Stimulated activated CD4-positive, alpha-beta T cell treated with anti-CD3 and anti-CD28 coated beads, Interleukin-1b, Interleukin-23, amount 100 ng/mL, for 4 hours (primary cell): Measurements from ENCODE around the gene DDX49.
"Not testable (repeated sequence)": the region's sequence is repeated elsewhere in the genome, so short reads cannot be mapped to it uniquely, and the experiment has no call there.

Experiments
- DNase-seq, 2 donors: peaks; one replicate each; pipeline ENCODE4 v3.0.0-alpha.2; 2020; ENCODE audit warnings: low read depth in 2 of 2

The DDX49 gene

GRCh38 chr19:18941628-18942354, 22.3 kb downstream of the DDX49 start:
- DNase-seq = no peak

GRCh38 chr19:18942692-18943091, 23.2 kb downstream of the DDX49 start:
- DNase-seq = no peak

GRCh38 chr19:18943465-18943864, 23.9 kb downstream of the DDX49 start:
- DNase-seq = no peak

- no peak for DNase-seq
Measured at GRCh38 chr19:18945297-18945696, 25.8 kb downstream of the DDX49 start.

- no peak for DNase-seq
Measured at GRCh38 chr19:18946335-18946734, 26.8 kb downstream of the DDX49 start.

GRCh38 chr19:18946918-18947317, 27.4 kb downstream of the DDX49 start:
- no peak for DNase-seq

- no peak for DNase-seq
Measured at GRCh38 chr19:18948075-18948975, 28.8 kb downstream of the DDX49 start.

GRCh38 chr19:18948976-18949356, 29.5 kb downstream of the DDX49 start:
- no peak for DNase-seq

- no peak for DNase-seq
Measured at GRCh38 chr19:18949858-18950257, 30.3 kb downstream of the DDX49 start.

GRCh38 chr19:18951721-18952281, 32.3 kb downstream of the DDX49 start:
- DNase-seq = no peak

- DNase-seq = not testable (repeated sequence)
Measured at GRCh38 chr19:18952364-18953003, 33.0 kb downstream of the DDX49 start.

- DNase-seq = no peak
Measured at GRCh38 chr19:18954094-18954493, 34.6 kb downstream of the DDX49 start.

GRCh38 chr19:18955042-18955441, 35.5 kb downstream of the DDX49 start:
- DNase-seq = no peak

GRCh38 chr19:18960370-18960769, 40.9 kb downstream of the DDX49 start:
- DNase-seq = no peak

GRCh38 chr19:18961767-18962620, 42.5 kb downstream of the DDX49 start:
- DNase-seq = no peak

GRCh38 chr19:18964121-18964520, 44.6 kb downstream of the DDX49 start:
- DNase-seq = no peak

- no peak for DNase-seq
Measured at GRCh38 chr19:18966307-18966706, 46.8 kb downstream of the DDX49 start.

GRCh38 chr19:18967358-18968146, 48.0 kb downstream of the DDX49 start:
- DNase-seq = no peak

GRCh38 chr19:18969931-18970659, 50.6 kb downstream of the DDX49 start:
- DNase-seq = no peak
